ENCODE data around the gene AP2S1.

- TF ChIP-seq CTCF (IDR thresholded peaks at IDR 0.05): no peak
- no peak for TF ChIP-seq POLR2A (IDR thresholded peaks at IDR 0.05)
These were observed 9.1 kb downstream of the AP2S1 start for GRCh38 chr19:46841458-46842083.
